Measurements from ENCODE around the gene TMED1.
A peak's percentile ranks its signal among the peaks of the same experiment; 100 is the strongest.
"Not testable (repeated sequence)": the region's sequence is repeated elsewhere in the genome, so short reads cannot be mapped to it uniquely, and the experiment has no call there.

Gene TMED1

GRCh38 chr19:10835754-10836478 lies at the start of gene TMED1:
TSS of gene TMED1 (minus strand) at chr19:10836212. CDS start at chr19:10836191, 21 bp downstream.
- peak; percentile 98 for DNase-seq

GRCh38 chr19:10885201-10886169 lies 49.5 kb upstream of the TMED1 start:
- no peak for DNase-seq

GRCh38 chr19:10884274-10884673 lies 48.3 kb upstream of the TMED1 start:
- DNase-seq, result no peak

- no peak for DNase-seq
These were observed 46.1 kb upstream of the TMED1 start for GRCh38 chr19:10882108-10882457.

- DNase-seq, result no peak
These were observed 45.5 kb upstream of the TMED1 start for GRCh38 chr19:10881403-10882107.

- DNase-seq, result no peak
These were observed 42.2 kb upstream of the TMED1 start for GRCh38 chr19:10878253-10878652.

GRCh38 chr19:10877608-10878007 lies 41.6 kb upstream of the TMED1 start:
- DNase-seq, result not testable (repeated sequence)

- no peak for DNase-seq
These were observed 40.6 kb upstream of the TMED1 start for GRCh38 chr19:10876459-10877240.

- no peak for DNase-seq
These were observed 38.0 kb upstream of the TMED1 start for GRCh38 chr19:10874024-10874423.

- no peak for DNase-seq
These were observed 36.6 kb upstream of the TMED1 start for GRCh38 chr19:10872546-10873107.

GRCh38 chr19:10871711-10872545 lies 35.9 kb upstream of the TMED1 start:
- DNase-seq, result no peak

GRCh38 chr19:10870955-10871603 lies 35.1 kb upstream of the TMED1 start, which contains the start of gene CARM1:
TSS of gene CARM1 (plus strand) at chr19:10871553. CDS start at chr19:10871703, 150 bp downstream.
- DNase-seq, result peak; percentile 85

GRCh38 chr19:10870501-10870954 lies 34.5 kb upstream of the TMED1 start:
- DNase-seq, result no peak

GRCh38 chr19:10869872-10870311 lies 33.9 kb upstream of the TMED1 start:
- not testable (repeated sequence) for DNase-seq

GRCh38 chr19:10868872-10869547 lies 33.0 kb upstream of the TMED1 start:
- no peak for DNase-seq

GRCh38 chr19:10866495-10866894 lies 30.5 kb upstream of the TMED1 start:
- no peak for DNase-seq

GRCh38 chr19:10864538-10864899 lies 28.5 kb upstream of the TMED1 start:
- DNase-seq, result peak; percentile 58

- no peak for DNase-seq
These were observed 27.2 kb upstream of the TMED1 start for GRCh38 chr19:10863107-10863717.

- no peak for DNase-seq
These were observed 26.6 kb upstream of the TMED1 start for GRCh38 chr19:10862561-10863106.

Measured in NCI-H226 (cell line).